GM10266 (cell line): ENCODE results near the gene DBR1.

Experiments
- DNase-seq: peaks from one replicate; pipeline ENCODE4 v3.0.0; 2012; ENCODE audit errors: extremely low spot score
- CTCF ChIP-seq: IDR thresholded peaks from 2 replicates; pipeline ENCODE4 v1.5.1; 2012; ENCODE audit warnings: mild to moderate bottlenecking, low read depth; ENCODE audit not compliant: control insufficient read depth, insufficient read depth; ENCODE audit errors: missing control alignments

DBR1 gene

GRCh38 chr3:138136201-138136600, 38.5 kb downstream of the DBR1 start:
- TF ChIP-seq CTCF: no peak
- no peak for DNase-seq

- no peak for DNase-seq
- TF ChIP-seq CTCF: no peak
Observed at GRCh38 chr3:138135833-138136194, 38.9 kb downstream of the DBR1 start.

- no peak for DNase-seq
Observed at GRCh38 chr3:138135146-138135832, 39.4 kb downstream of the DBR1 start.

GRCh38 chr3:138132239-138132638, 42.5 kb downstream of the DBR1 start, which contains the start of gene A4GNT:
Gene A4GNT (minus strand): TSS chr3:138132390. CDS start chr3:138131256, 1,134 bp downstream.
- no peak for TF ChIP-seq CTCF

More at GRCh38 chr3:138135146-138135832, 39.4 kb downstream of the DBR1 start:
- TF ChIP-seq CTCF: no peak

GRCh38 chr3:138127636-138128365, 46.9 kb downstream of the DBR1 start:
- no peak for TF ChIP-seq CTCF
- DNase-seq: no peak

More at GRCh38 chr3:138132239-138132638, 42.5 kb downstream of the DBR1 start, which contains the start of gene A4GNT:
- no peak for DNase-seq

GRCh38 chr3:138125548-138126221, 49.0 kb downstream of the DBR1 start:
- no peak for TF ChIP-seq CTCF
- DNase-seq: no peak
